ENCODE results near the gene ZNF804A.
"Not testable (repeated sequence)": the region's sequence is repeated elsewhere in the genome, so short reads cannot be mapped to it uniquely, and the experiment has no call there.

ZNF804A gene

GRCh38 chr2:184756161-184756560 lies 157.8 kb downstream of the ZNF804A start:
- no peak for TF ChIP-seq CTCF (IDR thresholded peaks at IDR 0.05; ENCODE audit: insufficient read depth, low read depth, low read length, missing control alignments)
- no peak overlapping the region for H3K4me3 ChIP-seq (ENCODE audit: low read depth, low read length)
- DNase-seq (ENCODE audit: low read depth) = no peak

- DNase-seq (ENCODE audit: low read depth) = no peak
- H3K4me3 ChIP-seq (ENCODE audit: low read depth, low read length) = no peak overlapping the region
Observed at GRCh38 chr2:184756885-184757284, 158.6 kb downstream of the ZNF804A start.

GRCh38 chr2:184759557-184760255 lies 161.4 kb downstream of the ZNF804A start:
- not testable (repeated sequence) for H3K4me3 ChIP-seq (ENCODE audit: low read depth, low read length); DNase-seq (ENCODE audit: low read depth)

More at GRCh38 chr2:184756885-184757284, 158.6 kb downstream of the ZNF804A start:
- TF ChIP-seq CTCF (IDR thresholded peaks at IDR 0.05; ENCODE audit: insufficient read depth, low read depth, low read length, missing control alignments) = no peak

GRCh38 chr2:184760931-184761330 lies 162.6 kb downstream of the ZNF804A start:
- DNase-seq (ENCODE audit: low read depth) = no peak
- no peak overlapping the region for H3K4me3 ChIP-seq (ENCODE audit: low read depth, low read length)
- no peak for TF ChIP-seq CTCF (IDR thresholded peaks at IDR 0.05; ENCODE audit: insufficient read depth, low read depth, low read length, missing control alignments)

- H3K4me3 ChIP-seq (ENCODE audit: low read depth, low read length) = no peak overlapping the region
- no peak for DNase-seq (ENCODE audit: low read depth)
- TF ChIP-seq CTCF (IDR thresholded peaks at IDR 0.05; ENCODE audit: insufficient read depth, low read depth, low read length, missing control alignments) = no peak
Observed at GRCh38 chr2:184765112-184765895, 167.0 kb downstream of the ZNF804A start.

GRCh38 chr2:184767059-184767458 lies 168.7 kb downstream of the ZNF804A start:
- H3K4me3 ChIP-seq (ENCODE audit: low read depth, low read length) = no peak overlapping the region
- no peak for DNase-seq (ENCODE audit: low read depth)
- TF ChIP-seq CTCF (IDR thresholded peaks at IDR 0.05; ENCODE audit: insufficient read depth, low read depth, low read length, missing control alignments) = no peak

GRCh38 chr2:184769023-184769422 lies 170.7 kb downstream of the ZNF804A start:
- H3K4me3 ChIP-seq (ENCODE audit: low read depth, low read length) = no peak overlapping the region
- no peak for TF ChIP-seq CTCF (IDR thresholded peaks at IDR 0.05; ENCODE audit: insufficient read depth, low read depth, low read length, missing control alignments)
- DNase-seq (ENCODE audit: low read depth) = no peak
